IMR-90 (cell line): ENCODE results near the gene POTEC. TPM values are rescaled to one million over a fixed set of nuclear protein-coding genes. Genes with fewer than 3 reads are reported as not detected.
"Not testable (repeated sequence)": the region's sequence is repeated elsewhere in the genome, so short reads cannot be mapped to it uniquely, and the experiment has no call there.

ENCODE experiments used
- ATAC-seq: fragments of 200-7000 bp; cut with Tn5 transposase; 2 replicates; pipeline ENCODE4 v1.9.1; 2020; ENCODE audit warnings: low read depth, mild to moderate bottlenecking, moderate library complexity
- BruUV-seq: library from RNA; stranded (reverse); fragments of 400-500 nt; replicated peaks from 2 replicates; lab custom pipeline; 2021; lab: Mats Ljungman, UMichigan
- CTCF ChIA-PET: fragments of 300-600 bp; formaldehyde crosslinking; extraction: SDS; loops from one replicate; lab custom pipeline; 2021; ENCODE audit warnings: antibody characterized with exemption; lab: Yijun Ruan, JAX
- POLR2A ChIA-PET: fragments of 300-600 bp; sonication (Branson Sonifier 250); formaldehyde crosslinking; loops from one replicate; lab custom pipeline; 2022; ENCODE audit warnings: antibody characterized with exemption; ENCODE audit not compliant: unreplicated experiment; lab: Charles Lee
- DNase-seq: peaks from one replicate; pipeline ENCODE4 v3.0.0; 2013
- H2AFZ ChIP-seq: replicated peaks from 2 replicates; pipeline ENCODE3; 2013; ENCODE audit warnings: low read length, mild to moderate bottlenecking; ENCODE audit not compliant: poor library complexity
- H2AK5ac ChIP-seq: 2 replicates; pipeline ENCODE4 v1.6.1; 2013; ENCODE audit warnings: low read depth, low read length, inconsistent platforms
- H2AK9ac ChIP-seq: replicated peaks from 2 replicates; pipeline ENCODE3; 2013; ENCODE audit warnings: mild to moderate bottlenecking, low read depth, low read length, moderate library complexity; ENCODE audit not compliant: poor library complexity
- H2BK120ac ChIP-seq: 2 replicates; pipeline ENCODE4 v1.6.1; 2013; ENCODE audit warnings: low read depth, low read length, inconsistent platforms
- H2BK15ac ChIP-seq: 3 replicates; pipeline ENCODE4 v1.6.1; 2013; ENCODE audit warnings: low read depth, low read length, inconsistent platforms
- H2BK20ac ChIP-seq: 2 replicates; pipeline ENCODE4 v1.6.1; 2013; ENCODE audit warnings: low read depth, mild to moderate bottlenecking, inconsistent platforms, low read length, moderate library complexity
- H2BK5ac ChIP-seq: 2 replicates; pipeline ENCODE4 v1.6.1; 2013; ENCODE audit warnings: mild to moderate bottlenecking, low read depth, low read length, inconsistent platforms; ENCODE audit not compliant: poor library complexity, severe bottlenecking
- H3K14ac ChIP-seq: replicated peaks from 2 replicates; pipeline ENCODE4 v1.6.1; 2013; ENCODE audit warnings: low read depth, low read length, inconsistent platforms
- H3K18ac ChIP-seq: 2 replicates; pipeline ENCODE4 v1.6.1; 2013; ENCODE audit warnings: low read depth, low read length, control low read depth
- H3K23ac ChIP-seq: 2 replicates; pipeline ENCODE4 v1.6.1; 2013; ENCODE audit warnings: low read depth, low read length, inconsistent platforms
- H3K27ac ChIP-seq: 2 replicates; pipeline ENCODE4 v1.5.1; 2013; ENCODE audit warnings: mild to moderate bottlenecking, control low read depth, low read length; ENCODE audit not compliant: insufficient read depth
- H3K27me3 ChIP-seq: 2 replicates; pipeline ENCODE4 v1.6.1; 2013; ENCODE audit warnings: low read length; ENCODE audit not compliant: control insufficient read depth, insufficient read depth
- H3K36me3 ChIP-seq: 2 replicates; pipeline ENCODE4 v1.6.1; 2013; ENCODE audit warnings: low read length, mixed read lengths; ENCODE audit not compliant: control insufficient read depth, insufficient read depth
- H3K4ac ChIP-seq: 2 replicates; pipeline ENCODE4 v1.6.1; 2013; ENCODE audit warnings: low read depth, low read length, inconsistent platforms
- H3K4me1 ChIP-seq: 2 replicates; pipeline ENCODE4 v1.6.1; 2013; ENCODE audit warnings: low read length, mixed read lengths; ENCODE audit not compliant: control insufficient read depth, insufficient read depth
- H3K4me2 ChIP-seq: 2 replicates; pipeline ENCODE4 v1.6.1; 2013; ENCODE audit warnings: low read depth, mild to moderate bottlenecking, control low read depth, low read length, moderate library complexity
- H3K4me3 ChIP-seq: 2 replicates; pipeline ENCODE4 v1.5.1; 2013; ENCODE audit warnings: low read depth, mild to moderate bottlenecking, control low read depth, low read length, moderate library complexity; ENCODE audit not compliant: insufficient read depth
- H3K56ac ChIP-seq: 2 replicates; pipeline ENCODE4 v1.6.1; 2013; ENCODE audit warnings: low read length, inconsistent platforms; ENCODE audit not compliant: insufficient read depth; ENCODE audit errors: extremely low read depth
- H3K79me1 ChIP-seq, 2 experiments: 2 replicates each; pipeline ENCODE4 v1.6.1; 2013; ENCODE audit warnings: low read length in 2 of 2, inconsistent platforms in 1 of 2, low read depth in 1 of 2
- H3K9ac ChIP-seq: 2 replicates; pipeline ENCODE4 v1.6.1; 2013; ENCODE audit warnings: low read depth, low read length, control low read depth
- H3K9me1 ChIP-seq: 2 replicates; pipeline ENCODE4 v1.6.1; 2013; ENCODE audit warnings: low read length, inconsistent platforms; ENCODE audit not compliant: insufficient read depth
- H3K9me3 ChIP-seq: 2 replicates; pipeline ENCODE4 v1.6.1; 2013; ENCODE audit warnings: low read length; ENCODE audit not compliant: control insufficient read depth, insufficient read depth
- H4K20me1 ChIP-seq: 2 replicates; pipeline ENCODE4 v1.6.1; 2013; ENCODE audit warnings: low read length, inconsistent platforms; ENCODE audit not compliant: insufficient read depth
- H4K5ac ChIP-seq: 2 replicates; pipeline ENCODE4 v1.6.1; 2013; ENCODE audit warnings: mild to moderate bottlenecking, low read depth, low read length, control low read depth
- H4K8ac ChIP-seq, 2 experiments: 2 replicates each; pipeline ENCODE4 v1.6.1; 2013; ENCODE audit warnings: low read depth in 2 of 2, low read length in 2 of 2, control low read depth in 1 of 2, inconsistent platforms in 1 of 2
- H4K91ac ChIP-seq: 2 replicates; pipeline ENCODE4 v1.6.1; 2013; ENCODE audit warnings: low read depth, low read length, inconsistent platforms; ENCODE audit not compliant: insufficient read depth
- WGBS, 2 experiments: methylation state at CpG; one replicate each; pipeline versions ENCODE4 v1.1.5 to v1.1.7; 2013; ENCODE audit warnings: missing lambda C conversion rate in 2 of 2; ENCODE audit not compliant: insufficient read length in 1 of 2; ENCODE audit errors: extremely low coverage in 2 of 2; 5-methylcytosine and 5-hydroxymethylcytosine counted together
- dilution Hi-C: fragments of 300-500 bp; cut with HindIII; formaldehyde crosslinking; loops from one replicate; pipeline ENCODE4 v1.14.3; 2018; ENCODE audit warnings: low sequenced_read_pairs; ENCODE audit not compliant: unreplicated experiment
- in situ Hi-C: fragments of 300-500 bp; cut with MboI; formaldehyde crosslinking; loops from 3 replicates; pipeline ENCODE4 v1.14.3; 2019; ENCODE audit warnings: low sequenced_read_pairs, inconsistent platforms, mixed read lengths
- intact Hi-C: fragments of 100-400 bp; cut with micrococcal nuclease; formaldehyde crosslinking; loops from 2 replicates; pipeline ENCODE4 v1.10.0; 2022
- microRNA-seq, 2 experiments: library from miRNA; stranded (forward) in 1 of 2; unstranded in 1 of 2; fragments of 10-50 nt in 1 of 2; fragments of <30 nt in 1 of 2; gene quantifications in 1 of 2; microRNA quantifications in 1 of 2; one replicate each; pipeline versions ENCODE3 to v1.1.0; 2013 to 2020; ENCODE audit not compliant: insufficient read depth in 1 of 2, insufficient read length in 1 of 2, unreplicated experiment in 1 of 2
- polyA plus RNA-seq, 3 experiments: library from polyadenylated mRNA; depleted of rRNA; stranded (reverse); fragments of >200 nt; gene quantifications; 2 replicates each; pipeline ENCODE4 v1.2.3, GENCODE V29; 2012; ENCODE audit warnings: low replicate concordance in 1 of 3
- small RNA-seq, 5 experiments: library from RNA; depleted of rRNA; stranded (forward); fragments of <200 nt; gene quantifications; one replicate each; pipeline ENCODE3, GENCODE V24; 2012
- total RNA-seq: library from RNA; depleted of rRNA; stranded (reverse); fragments of >200 nt; gene quantifications from 2 replicates; pipeline ENCODE4 v1.2.3, GENCODE V29; 2012; rRNA removed

The POTEC gene
- total and polyA plus RNA-seq, 2 of the 4 experiments (the other 2 are of a cell fraction) = not detected

DNA sequence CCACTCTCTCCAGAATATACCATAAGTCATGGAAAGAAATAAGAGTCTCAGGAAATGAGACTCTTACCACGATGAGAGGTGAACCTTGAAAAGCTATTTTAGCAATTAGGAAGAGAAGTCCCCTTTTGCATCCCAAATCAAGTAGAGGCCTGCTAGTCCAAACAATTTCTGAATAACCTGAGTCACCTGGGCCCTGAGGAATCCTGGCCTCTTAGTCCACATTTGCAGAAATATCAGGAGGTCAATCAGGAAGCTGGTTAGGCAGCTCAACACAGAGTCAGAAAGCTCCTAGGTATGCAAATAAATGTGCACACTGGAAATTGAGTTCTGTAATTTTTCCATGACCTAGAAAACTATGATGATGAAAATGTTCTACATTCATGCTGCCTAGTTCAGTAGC lies 77.4 kb downstream of the POTEC start:
- ATAC-seq, H3K4ac ChIP-seq, H4K91ac ChIP-seq, H3K27me3 ChIP-seq, H3K14ac ChIP-seq, H2BK15ac ChIP-seq, H2BK20ac ChIP-seq, H3K18ac ChIP-seq, H3K4me2 ChIP-seq, H4K20me1 ChIP-seq, H3K9ac ChIP-seq, H3K27ac ChIP-seq, H3K4me1 ChIP-seq, H4K5ac ChIP-seq, dilution Hi-C loops, H2BK5ac ChIP-seq, H2AK5ac ChIP-seq, in situ Hi-C loops, H3K79me1 ChIP-seq, H3K23ac ChIP-seq, CTCF ChIA-PET, H3K9me3 ChIP-seq, H2AFZ ChIP-seq, H3K36me3 ChIP-seq, POLR2A ChIA-PET, H2AK9ac ChIP-seq, intact Hi-C loops, BruUV-seq, H3K4me3 ChIP-seq, DNase-seq, H3K9me1 ChIP-seq, H3K56ac ChIP-seq, H2BK120ac ChIP-seq, H4K8ac ChIP-seq: not testable (repeated sequence)
- no CpG with 5 or more reads among the region's 1 CpG for WGBS, 2 experiments

Small RNAs within 50 kb of the gene (microRNA-seq; reads per million reads assigned to microRNA genes)
- not detected for gene RNU6-1021P (ENCODE audit: insufficient read depth, insufficient read length)

Small RNAs within 50 kb of the gene (small RNA-seq; reads per million reads assigned to genes)
- gene RNU6-1021P = 0 reads per million in 5 experiments

Other genes with a start within 250 kb of the POTEC start
- gene ANKRD30B, start 204.6 kb upstream of the POTEC start, total RNA-seq = not detected in 2 replicates
- not detected in 2 replicates for gene ANKRD30B, start 204.6 kb upstream of the POTEC start, polyA plus RNA-seq (2012; rRNA removed)